PC-3 (cell line): ENCODE measurements around the gene LZTFL1.

Source experiments
- CTCF ChIP-seq: fragments of 300-600 bp; sonication (generic); conservative IDR thresholded peaks from 2 replicates; pipeline ENCODE4 v1.5.1; 2017; ENCODE audit warnings: antibody characterized with exemption, low read depth, mild to moderate bottlenecking, low read length
- EZH2 ChIP-seq: fragments of 300-600 bp; sonication (generic); IDR thresholded peaks from one replicate; pipeline ENCODE4 v1.6.1; 2017; ENCODE audit warnings: antibody characterized with exemption, mild to moderate bottlenecking, low read length; ENCODE audit not compliant: unreplicated experiment

GRCh38 chr3:45864760-45865519 is 23.0 kb upstream of the LZTFL1 start:
- no peak for TF ChIP-seq CTCF
- no peak for TF ChIP-seq EZH2
